Measurements from ENCODE around the gene HSPA14. TPM values are rescaled to one million over a fixed set of nuclear protein-coding genes. Genes with fewer than 3 reads are reported as not detected.

Gene HSPA14
- total and polyA plus RNA-seq, 2 of the 8 experiments (the other 6 are each of a cell fraction or from before 2014, with no cell fraction given): 20.5 to 36.4 TPM

GRCh38 chr10:14815681-14816080, 22.4 kb upstream of the HSPA14 start:
- Histone ChIP-seq H2AFZ (ENCODE audit: low read length) (no peak overlapping the region), H3K4me2 (ENCODE audit: insufficient read depth in 1 of 2, low read depth in 2 of 2, low read length in 2 of 2) (no peak overlapping the region), H4K5ac (ENCODE audit: insufficient read length, low read depth, low read length) (no peak overlapping the region), H3K4me3 (ENCODE audit: extremely low read depth in 1 of 4, insufficient read depth in 2 of 4, low read depth in 3 of 4, low read length in 4 of 4) (no peak overlapping the region), H3K14ac (ENCODE audit: insufficient read length) (no peak overlapping the region), H3K9ac (replicated peaks in 1 of 4; ENCODE audit: extremely low read depth in 1 of 4, low read depth in 3 of 4, low read length in 3 of 4) (no peak overlapping the region), H3K9me3 (ENCODE audit: insufficient read depth in 2 of 2, low read depth in 1 of 2, low read length in 1 of 2) (no peaks in the 10 kb centered on the region), H4K20me1 (replicated peaks in 1 of 2; ENCODE audit: control insufficient read depth in 1 of 2, insufficient read depth in 2 of 2, low read length in 2 of 2) (no peaks in the 10 kb centered on the region), H2BK12ac (ENCODE audit: low read depth, low read length) (no peak overlapping the region), H3K27ac (ENCODE audit: low read depth, low read length) (no peak overlapping the region), H3K18ac (ENCODE audit: extremely low read depth, low read length) (no peak overlapping the region), H2BK15ac (ENCODE audit: low read length) (no peak overlapping the region), H3K79me2 (ENCODE audit: control insufficient read depth in 1 of 2, insufficient read depth in 2 of 2, low read length in 2 of 2) (no peaks in the 10 kb centered on the region), H3K23ac (ENCODE audit: insufficient read length) (no peak overlapping the region), H3K4me1 (replicated peaks in 1 of 4; ENCODE audit: control insufficient read depth in 3 of 4, insufficient read depth in 4 of 4, low read length in 3 of 4) (0 out of 7 replicates have a peak, but pooled peaks cover 0 to 2% (median 0%) of the 10 kb centered on the region in 4 experiments), H2BK20ac (ENCODE audit: low read length) (no peak overlapping the region), H3K27me3 (replicated peaks in 1 of 4; ENCODE audit: control insufficient read depth in 3 of 4, extremely low read depth in 1 of 4, insufficient read depth in 3 of 4, low read length in 3 of 4) (no peaks in the 10 kb centered on the region), H2BK120ac (replicated peaks; ENCODE audit: low read depth, low read length) (no peak overlapping the region), H3K56ac (replicated peaks; ENCODE audit: insufficient read length, low read depth, low read length) (no peak overlapping the region), H3K79me1 (ENCODE audit: low read depth, low read length) (no peaks in the 10 kb centered on the region), H2AK5ac (ENCODE audit: low read depth, low read length) (no peak overlapping the region), H4K8ac (ENCODE audit: extremely low read depth, insufficient read depth, low read length) (no peak overlapping the region), H2BK5ac (ENCODE audit: low read depth, low read length) (no peak overlapping the region), H3K23me2 (ENCODE audit: low read depth, low read length) (no peaks in the 10 kb centered on the region), H3K36me3 (ENCODE audit: control insufficient read depth in 2 of 4, insufficient read depth in 4 of 4, low read length in 3 of 4) (no peaks in the 10 kb centered on the region), H3K4ac (replicated peaks; ENCODE audit: insufficient read length, low read depth, low read length) (no peak overlapping the region), H4K91ac (replicated peaks; ENCODE audit: insufficient read length, low read length) (no peak overlapping the region)
- DNase-seq (ENCODE audit: low read depth in 1 of 2, low spot score in 2 of 2) (no peak), FAIRE-seq (no peak)
- whole genome bisulfite sequencing, 2 experiments (ENCODE audit: extremely low coverage in 1 of 2, insufficient coverage in 1 of 2, insufficient read length in 1 of 2, insufficient replicate concordance in 2 of 2, low coverage in 1 of 2, low lambda C conversion rate in 2 of 2, missing lambda C conversion rate in 1 of 2): 85% methylated on average over 6 of the region's 6 CpGs; no CpG with 5 or more reads in 1 of the 2 experiments
- ChIA-PET POLR2A (ENCODE audit: partially characterized antibody) (interaction anchor here (0.7 kb wide), 1 partner anchor 279 kb away, joined by 3 read pairs; no protein-coding TSS in a partner anchor), CTCF (ENCODE audit: partially characterized antibody) (interaction anchor here (1.2 kb wide), 1 partner anchor 11 kb away, joined by 4 read pairs; no protein-coding TSS in a partner anchor)
- TF ChIP-seq HDAC6 (IDR thresholded peaks at IDR 0.05; ENCODE audit: low read depth, low read length) (no peak), KDM1A (IDR thresholded peaks at IDR 0.05; ENCODE audit: borderline replicate concordance, low read length) (no peak)

Data from H1 (cell line).